Jurkat, Clone E6-1 (cell line): ENCODE results near the gene DCN.

Source experiments
- DNase-seq: peaks from one replicate; pipeline ENCODE4 v3.0.0-alpha.2; 2011; ENCODE audit warnings: low read depth, low spot score
- H3K4me3 ChIP-seq: 2 replicates; pipeline ENCODE4 v1.5.1; 2011; ENCODE audit warnings: mild to moderate bottlenecking, low read length, control low read depth, moderate library complexity

Gene DCN

DNA sequence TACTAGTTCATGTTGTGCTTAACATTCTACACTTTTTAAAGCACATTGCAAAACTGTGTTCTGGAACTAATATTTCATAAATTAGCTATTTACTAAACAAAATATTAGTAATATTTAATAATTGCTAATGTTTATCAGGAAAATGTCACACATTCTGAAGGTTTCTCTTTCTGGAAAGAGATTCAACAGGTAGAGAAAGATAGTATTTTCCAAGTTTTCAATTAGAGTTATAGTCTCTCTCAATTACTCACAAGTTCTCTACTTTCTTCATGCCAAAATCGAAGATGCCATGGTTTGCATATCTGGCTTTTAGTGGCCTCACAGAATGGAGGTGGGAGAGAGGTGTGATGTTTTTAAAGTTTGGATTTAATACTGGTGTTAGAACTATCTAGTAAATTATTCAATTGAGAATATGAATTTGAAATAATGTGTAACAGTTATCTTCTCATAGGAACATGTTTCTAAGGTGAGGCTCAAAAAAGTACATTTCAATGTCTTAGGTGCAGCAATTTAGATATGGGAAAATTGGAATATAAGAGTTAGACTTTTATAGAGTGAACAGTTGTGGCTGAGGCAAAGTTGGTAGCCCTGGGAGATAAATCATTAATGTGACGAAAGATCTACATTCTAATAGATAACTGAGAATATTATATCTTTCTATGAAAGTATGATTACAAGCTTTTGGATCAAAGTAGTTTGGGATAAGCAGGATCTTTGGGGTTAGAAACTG lies 72.9 kb downstream of the DCN start:
- H3K4me3 ChIP-seq = no peak overlapping the region
- DNase-seq = no peak

DNA sequence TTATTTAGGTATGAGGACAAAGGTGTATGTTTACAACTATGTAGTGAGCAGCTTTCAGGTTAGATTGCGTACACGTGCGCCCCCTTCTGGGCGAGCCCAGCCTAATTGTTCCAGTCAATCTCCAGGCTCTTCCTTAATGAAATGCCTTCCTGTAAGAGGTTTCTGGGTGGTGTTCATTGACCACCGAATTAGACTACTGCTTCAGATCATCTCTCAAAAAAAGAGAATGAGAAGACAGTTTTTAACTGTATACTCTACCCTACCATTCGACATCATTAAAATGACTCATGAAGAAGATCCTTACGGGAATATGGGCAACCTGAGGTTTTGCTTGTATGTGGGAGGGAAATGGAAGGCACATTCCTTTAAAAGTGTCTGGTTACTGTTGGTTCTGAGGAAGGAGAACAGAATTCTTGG lies 73.5 kb downstream of the DCN start:
- peak; percentile 37 for DNase-seq
- H3K4me3 ChIP-seq = no peak overlapping the region

DNA sequence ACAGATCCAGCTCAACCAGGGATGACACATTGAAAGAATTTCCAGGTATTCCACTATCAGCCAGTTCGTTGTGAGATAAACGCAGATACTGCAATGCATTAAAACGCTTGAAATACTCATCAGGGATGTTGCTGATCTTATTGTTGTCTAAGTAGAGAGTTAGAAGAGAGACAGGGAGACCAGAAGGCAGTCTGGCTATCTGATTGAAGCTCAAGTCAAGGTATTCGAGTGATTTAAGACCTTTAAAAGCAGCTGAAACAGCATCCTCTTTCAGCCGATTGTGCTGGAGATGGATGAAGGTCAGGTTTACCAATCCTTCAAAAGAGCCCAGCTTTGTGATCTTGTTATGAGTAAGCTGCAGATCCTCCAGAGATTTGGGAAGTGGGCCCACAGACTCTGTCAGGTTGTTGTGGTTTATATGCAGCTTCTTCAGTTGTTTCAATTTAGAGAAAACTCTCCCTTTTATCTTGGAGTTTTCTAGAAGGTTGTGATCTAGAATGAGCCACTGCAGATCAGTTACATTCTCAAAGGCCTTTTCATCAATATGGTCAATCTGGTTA lies 74.3 kb downstream of the DCN start:
- no peak for DNase-seq
- no peak overlapping the region for H3K4me3 ChIP-seq

DNA sequence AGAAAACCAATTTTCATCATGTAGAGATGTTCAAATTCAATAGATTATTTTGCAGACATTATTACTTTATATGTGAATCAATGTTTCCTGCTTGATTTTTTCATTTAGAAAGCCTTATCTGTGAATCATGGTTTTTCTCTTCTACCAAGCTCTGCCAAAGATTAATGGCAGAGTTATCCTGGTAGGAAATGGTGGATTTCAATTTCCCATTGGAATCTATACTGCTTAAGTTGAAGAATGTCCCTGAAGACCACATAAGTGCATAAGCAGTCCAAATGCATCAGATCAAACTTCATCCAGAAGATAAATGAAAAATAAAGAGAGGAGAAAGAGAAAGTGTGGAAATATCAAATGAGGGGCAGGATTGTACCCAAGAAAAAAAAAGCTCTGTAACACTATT lies 76.3 kb downstream of the DCN start:
- no peak overlapping the region for H3K4me3 ChIP-seq
- DNase-seq = no peak

DNA sequence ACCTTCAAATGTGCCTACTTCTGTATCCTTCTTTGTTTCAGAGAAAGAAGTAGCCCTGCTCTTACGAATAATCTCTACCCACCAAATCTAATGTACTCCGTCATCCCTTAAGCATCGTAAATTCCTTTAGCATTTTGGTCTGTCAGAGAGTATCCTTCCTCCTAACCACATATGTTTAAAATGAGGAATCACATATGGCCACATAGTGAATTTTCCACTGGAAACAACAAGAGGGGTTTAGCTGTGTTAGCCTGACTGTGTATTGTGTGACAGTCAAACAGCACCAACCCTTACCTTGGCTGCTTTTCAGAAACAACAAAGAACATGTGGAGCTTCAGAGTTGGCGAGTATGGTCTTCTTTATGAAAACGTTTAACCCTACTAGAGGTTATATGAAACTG lies 76.8 kb downstream of the DCN start:
- DNase-seq = no peak
- H3K4me3 ChIP-seq = no peak overlapping the region

DNA sequence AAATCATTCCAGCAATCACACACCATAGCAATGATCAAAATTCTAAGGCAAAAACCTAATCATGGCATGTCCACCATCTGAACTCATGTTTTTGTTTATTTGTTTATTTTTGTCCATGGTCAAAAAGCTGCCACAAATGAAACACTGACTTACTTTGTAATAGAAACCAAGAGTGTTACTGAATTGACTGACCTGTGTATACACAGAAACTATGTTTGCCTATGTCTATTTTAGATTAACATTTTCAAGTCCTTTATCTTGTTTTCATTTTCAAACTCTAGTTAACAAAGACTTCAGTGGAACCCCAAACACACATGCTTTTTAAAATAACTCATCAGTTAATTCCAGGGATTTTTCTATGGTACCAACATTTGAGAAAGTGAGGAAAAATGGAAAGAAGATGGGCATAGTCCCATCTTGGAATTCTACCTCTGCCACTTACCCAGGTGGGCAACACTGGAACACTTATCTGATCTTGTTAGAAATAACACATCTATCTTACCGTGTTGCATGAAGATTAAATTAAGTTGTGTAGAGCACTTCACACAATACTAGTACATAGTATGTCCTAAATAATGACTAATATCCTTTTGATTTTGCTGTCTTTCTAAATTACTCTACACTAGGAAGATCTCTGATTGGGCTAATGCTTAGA lies 77.7 kb downstream of the DCN start:
- H3K4me3 ChIP-seq = no peak overlapping the region
- no peak for DNase-seq

DNA sequence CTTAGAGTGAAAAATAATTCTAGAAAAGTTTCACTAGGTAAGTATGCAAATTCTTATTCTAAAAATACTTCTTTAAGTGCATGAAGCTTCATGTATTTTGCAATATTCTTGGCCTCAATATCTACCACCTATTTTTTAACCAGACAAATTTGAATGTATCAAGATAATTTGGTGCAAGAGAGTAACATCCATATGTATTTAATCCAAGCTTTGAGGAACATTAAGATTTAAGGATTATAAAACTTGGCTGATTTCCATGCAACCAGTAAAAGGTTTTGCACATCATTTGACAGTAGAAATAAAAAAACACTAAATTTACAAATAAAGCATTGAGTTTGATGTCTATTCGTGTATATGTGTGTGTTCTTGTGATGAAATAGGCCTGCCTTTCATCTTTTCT lies 79.0 kb downstream of the DCN start:
- no peak overlapping the region for H3K4me3 ChIP-seq
- DNase-seq = no peak

DNA sequence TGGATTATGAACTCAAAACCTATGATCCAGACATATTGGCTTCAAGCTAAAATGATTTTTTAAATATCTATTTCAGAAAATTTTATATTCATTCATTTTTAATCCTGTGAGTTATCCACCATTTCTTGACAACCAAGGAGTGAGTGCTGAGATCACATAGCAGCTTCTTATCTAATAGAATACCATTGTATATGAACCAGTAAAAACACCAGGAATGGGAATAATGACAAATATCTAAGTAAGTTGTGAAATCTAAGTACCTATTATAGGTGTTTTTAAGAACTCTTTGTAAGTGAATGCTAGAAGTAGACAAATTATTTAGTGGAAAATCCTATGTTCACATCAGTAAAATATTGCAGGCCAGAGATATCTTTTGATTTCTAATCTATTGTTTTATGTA lies 79.5 kb downstream of the DCN start:
- H3K4me3 ChIP-seq = no peak overlapping the region
- no peak for DNase-seq

DNA sequence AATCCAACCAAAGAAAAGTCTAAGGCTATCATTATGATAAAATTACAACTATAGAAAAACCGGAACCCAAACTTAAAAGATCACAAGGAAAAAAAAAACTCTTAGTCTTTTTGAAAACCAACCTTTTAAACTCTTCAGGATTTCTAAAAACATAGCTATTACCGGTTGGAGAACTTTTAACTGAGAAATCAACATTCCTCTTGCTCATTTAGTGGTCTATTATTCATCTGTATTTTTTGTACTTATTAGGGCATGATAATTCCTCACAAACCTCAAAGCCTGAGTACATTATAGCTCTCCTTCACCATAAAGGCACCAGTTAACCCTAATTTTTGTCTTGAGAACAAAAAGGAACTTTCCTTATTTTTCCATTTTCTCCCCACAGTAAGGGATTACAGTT lies 81.7 kb downstream of the DCN start:
- no peak for DNase-seq
- no peak overlapping the region for H3K4me3 ChIP-seq

DNA sequence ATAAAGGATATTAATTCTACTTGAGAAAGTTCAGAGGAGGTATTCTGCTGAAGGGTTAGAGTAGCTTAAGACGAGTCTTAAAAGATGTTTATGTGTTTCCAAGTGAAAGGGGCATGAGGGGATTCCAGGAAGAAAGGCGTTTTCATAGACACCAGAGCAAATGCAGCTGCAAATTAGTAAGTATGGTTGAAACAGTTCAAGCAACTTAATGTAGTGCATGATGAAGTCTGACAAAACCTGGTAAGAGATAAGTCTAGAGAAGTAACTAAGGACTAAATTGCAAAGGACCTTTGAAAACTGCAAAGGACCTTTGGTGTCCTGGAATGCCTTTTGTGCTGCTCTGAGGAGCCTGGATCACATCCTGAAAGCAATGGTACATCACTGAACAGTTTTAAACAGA lies 82.8 kb downstream of the DCN start:
- no peak overlapping the region for H3K4me3 ChIP-seq
- DNase-seq = no peak

DNA sequence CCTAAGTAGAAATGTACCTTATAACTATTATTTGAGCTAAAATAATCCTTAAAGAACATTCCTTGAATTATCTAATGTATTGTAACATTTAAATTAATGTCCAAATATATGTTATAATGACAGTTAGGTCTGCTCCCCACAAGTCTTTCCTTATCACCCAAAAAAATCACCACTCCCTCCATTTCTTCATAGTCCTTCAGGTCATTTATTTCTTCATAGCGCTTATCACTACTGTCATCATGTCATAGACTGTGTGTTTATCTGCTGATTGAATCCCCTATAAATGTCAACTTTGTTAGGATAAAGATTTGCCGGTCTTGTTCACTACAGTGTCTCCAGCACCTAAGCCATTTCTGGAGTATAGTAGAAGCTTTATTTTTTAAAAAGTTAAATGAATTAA lies 83.3 kb downstream of the DCN start:
- no peak for DNase-seq
- H3K4me3 ChIP-seq = no peak overlapping the region

DNA sequence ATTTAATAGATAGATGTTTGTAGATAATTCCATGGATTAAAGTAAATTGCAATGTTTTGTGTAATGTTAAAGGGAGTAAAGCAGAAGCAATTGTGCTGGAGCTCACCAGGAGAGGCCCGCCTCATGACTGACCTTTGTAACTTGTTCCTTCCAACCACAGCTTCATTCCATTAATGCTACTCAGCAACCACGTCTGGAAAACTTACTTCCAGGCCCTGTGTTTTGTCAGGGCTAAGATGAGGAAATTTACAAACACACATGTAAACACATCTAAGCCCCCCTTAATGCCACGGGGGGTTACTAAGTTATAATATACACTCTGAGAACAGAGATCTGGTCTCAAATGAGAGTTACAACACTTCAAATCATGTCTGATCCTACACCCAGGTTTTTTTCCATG lies 83.7 kb downstream of the DCN start:
- DNase-seq = no peak

DNA sequence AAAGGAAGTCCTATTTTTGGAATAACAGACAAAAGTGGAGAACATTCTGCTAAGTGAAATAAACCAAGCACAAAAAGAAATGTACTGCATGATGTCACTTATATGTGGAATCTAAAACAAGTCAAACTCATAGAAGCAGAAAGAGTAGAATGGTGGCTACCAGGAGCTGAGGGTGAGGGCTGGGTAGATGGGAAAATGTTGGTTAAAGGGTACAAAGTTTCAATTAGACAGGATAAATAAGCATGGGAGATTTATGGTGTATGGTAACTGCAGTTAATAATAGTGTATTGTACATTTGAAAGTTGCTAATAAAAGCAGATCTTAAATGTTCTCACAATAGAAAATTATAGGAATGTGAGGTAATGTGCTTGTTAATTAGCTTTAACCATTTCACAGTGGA lies 84.2 kb downstream of the DCN start:
- no peak overlapping the region for H3K4me3 ChIP-seq
- DNase-seq = no peak

More for the DNA sequence above, 83.7 kb downstream of the DCN start:
- no peak overlapping the region for H3K4me3 ChIP-seq

DNA sequence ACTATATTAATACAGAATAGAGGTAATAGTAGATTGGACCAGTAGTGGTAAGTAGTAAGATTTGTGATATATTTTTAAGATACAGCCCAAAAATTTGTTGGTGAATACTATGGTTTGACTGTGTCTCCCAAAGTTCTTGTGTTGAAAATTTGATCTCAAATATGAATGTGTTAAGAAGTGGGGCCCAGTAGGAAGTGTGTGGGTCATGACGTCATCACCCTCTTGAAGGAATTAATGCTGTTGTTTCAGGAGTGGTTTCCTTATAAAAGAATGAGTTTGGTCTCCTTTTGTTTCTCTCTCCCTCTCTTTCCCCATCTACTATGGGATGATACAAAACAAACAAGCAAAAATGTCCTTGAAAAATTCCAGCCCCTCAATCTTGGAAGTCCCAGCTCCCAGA lies 87.7 kb downstream of the DCN start:
- no peak overlapping the region for H3K4me3 ChIP-seq
- DNase-seq = no peak

DNA sequence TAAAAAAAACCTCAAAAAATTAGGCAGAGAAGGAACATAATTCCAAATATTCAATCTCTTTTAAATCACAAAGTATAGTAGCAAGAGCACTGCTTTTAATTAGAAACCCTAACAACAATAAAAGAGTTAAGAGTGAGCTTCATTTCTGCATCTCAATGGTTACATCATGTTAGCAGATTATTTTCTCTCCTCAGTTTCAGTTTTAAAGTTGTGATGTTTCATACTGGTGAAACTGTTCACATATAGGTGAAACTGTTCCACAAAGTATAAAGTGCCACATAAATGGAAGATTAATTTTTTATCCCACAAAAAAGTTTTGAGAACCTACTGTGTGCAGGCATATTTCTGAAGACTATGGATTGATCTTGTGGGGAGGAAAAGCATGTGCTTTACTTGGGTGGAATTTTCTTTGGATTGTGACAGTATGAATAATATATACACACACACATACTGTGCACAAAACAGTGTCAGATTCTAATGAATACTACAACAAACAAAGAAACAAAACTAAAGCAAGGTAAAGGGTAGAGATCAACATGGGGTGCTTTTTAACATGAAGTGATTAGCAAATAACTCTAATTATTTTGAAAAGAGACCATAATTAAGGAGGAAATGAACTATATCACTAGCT lies 88.5 kb downstream of the DCN start:
- DNase-seq = no peak
- H3K4me3 ChIP-seq = no peak overlapping the region

DNA sequence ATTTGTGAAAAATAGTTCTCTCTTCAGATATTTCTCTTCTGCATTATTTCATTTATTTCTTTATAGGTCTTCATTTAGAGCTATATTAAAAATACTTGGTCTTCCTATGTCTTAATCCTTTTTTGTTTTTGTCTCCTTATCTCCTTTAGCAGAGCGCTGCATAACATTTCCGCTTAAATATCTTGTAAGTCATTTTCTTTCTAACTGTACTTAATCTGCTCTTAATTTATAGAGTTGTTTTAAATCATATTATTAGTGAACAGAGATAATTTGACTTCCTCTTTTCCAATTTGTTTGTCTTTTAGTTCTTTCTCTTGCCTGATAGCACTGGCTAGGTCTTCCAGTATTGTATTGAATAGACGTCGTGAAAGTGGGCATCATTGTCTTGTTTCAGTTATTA lies 89.3 kb downstream of the DCN start:
- H3K4me3 ChIP-seq = no peak overlapping the region
- DNase-seq = no peak

DNA sequence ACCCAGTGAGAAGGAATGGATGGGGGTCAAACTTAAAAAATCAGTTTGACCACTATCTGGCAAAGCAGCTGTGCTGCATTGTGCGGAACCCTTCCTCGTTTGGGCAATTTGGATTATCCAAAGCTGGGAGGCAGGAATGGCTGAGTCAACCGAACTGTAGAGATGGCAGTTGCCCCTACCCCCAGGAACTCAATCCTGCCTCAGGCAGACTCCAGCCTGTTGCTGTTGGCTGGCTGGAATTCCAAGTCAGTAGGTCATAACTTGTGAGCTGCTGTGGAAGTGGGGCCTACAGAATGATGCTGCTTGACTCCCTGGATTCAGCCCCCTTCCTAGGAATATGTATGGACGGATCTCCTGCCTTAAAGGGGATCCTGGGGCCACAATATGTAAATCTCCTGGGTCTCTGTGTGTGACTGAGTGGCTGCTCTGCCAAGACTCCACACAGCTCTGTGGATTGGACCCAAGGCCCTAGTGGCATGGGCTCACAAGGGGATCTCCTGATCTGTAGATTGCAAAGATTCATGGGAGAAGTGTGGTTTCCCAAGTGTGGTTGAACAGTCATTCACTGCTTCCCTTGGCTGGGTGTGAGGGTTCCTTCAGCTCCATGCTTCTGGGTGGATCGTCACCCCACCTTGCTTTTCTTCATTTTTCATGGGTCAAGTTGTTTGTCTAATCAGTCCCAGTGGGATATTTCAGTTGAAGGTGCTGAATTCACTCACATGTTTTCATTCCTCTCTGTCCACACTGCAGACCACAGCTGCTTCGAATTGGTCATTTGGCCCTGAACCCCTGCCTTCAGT lies 90.5 kb downstream of the DCN start:
- no peak overlapping the region for H3K4me3 ChIP-seq
- no peak for DNase-seq
